Chondrocyte (in vitro differentiated cells): ENCODE measurements around the gene KRT86. TPM values are rescaled to one million over a fixed set of nuclear protein-coding genes. Genes with fewer than 3 reads are reported as not detected.

Experiments
- DNase-seq: peaks from one replicate; pipeline ENCODE4 v3.0.0; 2021; ENCODE audit warnings: mixed read lengths, low spot score
- H3K27ac Mint-ChIP-seq: one replicate; pipeline ENCODE4 v1.8.0; 2021; ENCODE audit warnings: mild to moderate bottlenecking, moderate library complexity, mixed read lengths; ENCODE audit not compliant: unreplicated experiment
- H3K27me3 Mint-ChIP-seq: 2 replicates; pipeline ENCODE4 v1.8.0; 2021; ENCODE audit warnings: low read depth, mixed read lengths
- H3K36me3 Mint-ChIP-seq: 2 replicates; pipeline ENCODE4 v1.8.0; 2021; ENCODE audit warnings: low read depth, mixed read lengths
- H3K4me1 Mint-ChIP-seq: 2 replicates; pipeline ENCODE4 v1.8.0; 2021; ENCODE audit warnings: low read depth, mild to moderate bottlenecking, mixed read lengths
- H3K4me3 Mint-ChIP-seq: one replicate; pipeline ENCODE4 v1.8.0; 2021; ENCODE audit warnings: mild to moderate bottlenecking, moderate library complexity, mixed read lengths; ENCODE audit not compliant: unreplicated experiment
- H3K9me3 Mint-ChIP-seq: 2 replicates; pipeline ENCODE4 v1.8.0; 2021; ENCODE audit warnings: low read depth, mixed read lengths
- CTCF ChIP-seq: fragments of 200-600 bp; sonication (generic); IDR thresholded peaks from 2 replicates; pipeline ENCODE4 v1.5.0; 2021; ENCODE audit warnings: antibody characterized with exemption, mild to moderate bottlenecking, moderate library complexity
- total RNA-seq: library from RNA; stranded (reverse); gene quantifications from 3 replicates; pipeline ENCODE4 v1.2.1, GENCODE V29; 2021

Gene KRT86
- total RNA-seq, 1 donor from 2014 or later: 0.67 TPM

GRCh38 chr12:52258335-52258901, 16.0 kb upstream of the KRT86 start:
- peaks cover 3% of the 10 kb centered on the region for H3K27me3 Mint-ChIP-seq
- TF ChIP-seq CTCF: peak; percentile 56
- no peak for DNase-seq
- no peak overlapping the region for H3K4me3 Mint-ChIP-seq
- H3K4me1 Mint-ChIP-seq: peaks cover 27% of the 10 kb centered on the region
- no peaks in the 10 kb centered on the region for H3K9me3 Mint-ChIP-seq
- H3K36me3 Mint-ChIP-seq: no peaks in the 10 kb centered on the region
- H3K27ac Mint-ChIP-seq: no peak overlapping the region

- Mint-ChIP-seq H3K27me3 (peaks cover 3% of the 10 kb centered on the region), H3K9me3 (no peaks in the 10 kb centered on the region), H3K27ac (peak overlapping the region; percentile 92), H3K4me1 (peaks cover 27% of the 10 kb centered on the region), H3K36me3 (no peaks in the 10 kb centered on the region), H3K4me3 (no peak overlapping the region)
- DNase-seq: no peak
- TF ChIP-seq CTCF: peak; percentile 33
Measured at GRCh38 chr12:52259657-52260243, 14.7 kb upstream of the KRT86 start.

GRCh38 chr12:52260361-52261207, 13.9 kb upstream of the KRT86 start:
- H3K4me3 Mint-ChIP-seq: no peak overlapping the region
- peaks cover 3% of the 10 kb centered on the region for H3K27me3 Mint-ChIP-seq

GRCh38 chr12:52261208-52261484, 13.3 kb upstream of the KRT86 start:
- H3K27ac Mint-ChIP-seq: no peak overlapping the region
- no peak for DNase-seq
- H3K27me3 Mint-ChIP-seq: peaks cover 5% of the 10 kb centered on the region
- H3K36me3 Mint-ChIP-seq: peaks cover 2% of the 10 kb centered on the region
- TF ChIP-seq CTCF: no peak
- H3K9me3 Mint-ChIP-seq: no peaks in the 10 kb centered on the region
- peaks cover 27% of the 10 kb centered on the region for H3K4me1 Mint-ChIP-seq
- H3K4me3 Mint-ChIP-seq: no peak overlapping the region

More at GRCh38 chr12:52260361-52261207, 13.9 kb upstream of the KRT86 start:
- DNase-seq: no peak
- Mint-ChIP-seq H3K27ac (peak overlapping the region; percentile 92), H3K36me3 (no peaks in the 10 kb centered on the region), H3K4me1 (peaks cover 27% of the 10 kb centered on the region), H3K9me3 (no peaks in the 10 kb centered on the region)
- TF ChIP-seq CTCF: no peak

- H3K27me3 Mint-ChIP-seq: peaks cover 2% of the 10 kb centered on the region
- no peak overlapping the region for H3K27ac Mint-ChIP-seq
- H3K36me3 Mint-ChIP-seq: peaks cover 2% of the 10 kb centered on the region
- peaks cover 27% of the 10 kb centered on the region for H3K4me1 Mint-ChIP-seq
- DNase-seq: no peak
- no peak for TF ChIP-seq CTCF
- no peaks in the 10 kb centered on the region for H3K9me3 Mint-ChIP-seq
- no peak overlapping the region for H3K4me3 Mint-ChIP-seq
Measured at GRCh38 chr12:52262286-52262685, 12.2 kb upstream of the KRT86 start.
